Measurements from ENCODE around the gene CHST7.

- TF ChIP-seq, protein P1, sequence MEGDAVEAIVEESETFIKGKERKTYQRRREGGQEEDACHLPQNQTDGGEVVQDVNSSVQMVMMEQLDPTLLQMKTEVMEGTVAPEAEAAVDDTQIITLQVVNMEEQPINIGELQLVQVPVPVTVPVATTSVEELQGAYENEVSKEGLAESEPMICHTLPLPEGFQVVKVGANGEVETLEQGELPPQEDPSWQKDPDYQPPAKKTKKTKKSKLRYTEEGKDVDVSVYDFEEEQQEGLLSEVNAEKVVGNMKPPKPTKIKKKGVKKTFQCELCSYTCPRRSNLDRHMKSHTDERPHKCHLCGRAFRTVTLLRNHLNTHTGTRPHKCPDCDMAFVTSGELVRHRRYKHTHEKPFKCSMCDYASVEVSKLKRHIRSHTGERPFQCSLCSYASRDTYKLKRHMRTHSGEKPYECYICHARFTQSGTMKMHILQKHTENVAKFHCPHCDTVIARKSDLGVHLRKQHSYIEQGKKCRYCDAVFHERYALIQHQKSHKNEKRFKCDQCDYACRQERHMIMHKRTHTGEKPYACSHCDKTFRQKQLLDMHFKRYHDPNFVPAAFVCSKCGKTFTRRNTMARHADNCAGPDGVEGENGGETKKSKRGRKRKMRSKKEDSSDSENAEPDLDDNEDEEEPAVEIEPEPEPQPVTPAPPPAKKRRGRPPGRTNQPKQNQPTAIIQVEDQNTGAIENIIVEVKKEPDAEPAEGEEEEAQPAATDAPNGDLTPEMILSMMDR (IDR thresholded peaks at IDR 0.05): no peak
- no peak for TF ChIP-seq POLR2AphosphoS5 (IDR thresholded peaks at IDR 0.05; ENCODE audit: low read depth, low read length)
- no peak for TF ChIP-seq REST (IDR thresholded peaks at IDR 0.05; ENCODE audit: insufficient read depth in 1 of 2, low read depth in 2 of 2, low read length in 1 of 2)
- TF ChIP-seq TCF7L2 (IDR thresholded peaks at IDR 0.05; ENCODE audit: low read depth, low read length): no peak
- TF ChIP-seq SIN3A (IDR thresholded peaks at IDR 0.05; ENCODE audit: borderline replicate concordance, insufficient read depth, low read depth, low read length): no peak
Observed at GRCh38 chrX:46580613-46581012, 7.0 kb downstream of the CHST7 start.
